ENCODE data around the gene GPRIN1. TPM values are rescaled to one million over a fixed set of nuclear protein-coding genes. Genes with fewer than 3 reads are reported as not detected.
A peak's percentile ranks its signal among the peaks of the same experiment; 100 is the strongest.

The GPRIN1 gene
- 4.5 and 4.8 TPM in 2 replicates for total RNA-seq

DNA sequence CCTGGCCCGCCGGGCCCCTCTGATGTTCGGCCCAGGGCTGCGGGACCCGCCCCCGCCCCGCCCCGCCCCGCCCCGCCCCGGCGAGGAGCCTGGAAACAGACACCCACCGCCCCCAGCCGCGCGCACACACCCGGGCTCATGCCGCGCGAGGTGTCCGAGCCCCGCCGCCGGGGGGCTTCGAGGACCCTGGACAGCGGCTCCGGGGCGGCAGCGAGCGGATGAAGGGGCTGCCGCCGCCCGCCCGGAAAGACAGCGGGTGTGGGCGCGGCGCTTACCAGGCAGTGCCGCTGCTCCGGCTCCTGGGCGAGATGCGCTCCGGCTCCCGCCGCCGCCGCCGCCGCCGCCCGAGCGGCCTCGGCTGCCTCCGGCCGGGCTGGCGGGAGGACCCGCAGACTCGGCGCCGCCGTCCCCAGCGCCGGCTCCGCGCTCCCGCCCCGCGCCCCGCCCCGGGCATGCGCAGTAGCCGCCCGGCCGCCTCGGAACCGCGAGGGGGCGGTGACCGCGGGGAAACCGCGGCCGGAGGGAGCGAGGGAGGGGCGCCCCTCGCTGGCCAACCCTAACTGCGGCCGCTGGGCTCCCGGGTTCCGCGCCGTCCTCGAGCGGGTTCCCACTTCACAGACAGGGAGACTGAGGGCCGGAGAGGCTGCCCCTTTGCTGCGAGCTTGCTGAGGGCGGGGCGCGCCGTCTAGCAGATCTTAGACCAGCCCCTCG is at the start of gene GPRIN1:
GPRIN1 (minus strand) TSS at position 433 of the 711 bp plus-strand sequence. CDS start 10,322 bp downstream, outside the sequence.
- peak in 1 of 2 donors; percentile 57 for DNase-seq (ENCODE audit: low read depth in 2 of 2)

DNA sequence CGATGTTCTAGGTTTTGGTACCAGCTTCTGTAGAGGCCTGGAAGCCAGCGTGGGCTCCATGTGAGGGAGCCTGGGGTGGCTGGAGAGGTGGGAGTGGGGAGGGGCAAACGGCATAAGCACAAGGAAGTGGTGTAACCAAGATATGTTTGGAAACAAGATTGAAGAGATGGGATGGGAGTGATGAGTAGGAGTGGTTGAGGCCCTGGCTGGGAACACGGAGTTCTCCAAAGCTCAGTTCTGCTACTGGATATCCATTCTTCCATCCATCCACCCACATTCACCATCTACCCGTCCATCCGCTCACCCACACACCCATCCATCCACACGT is 49.5 kb upstream of the GPRIN1 start:
- no peak for DNase-seq (ENCODE audit: low read depth in 2 of 2)

DNA sequence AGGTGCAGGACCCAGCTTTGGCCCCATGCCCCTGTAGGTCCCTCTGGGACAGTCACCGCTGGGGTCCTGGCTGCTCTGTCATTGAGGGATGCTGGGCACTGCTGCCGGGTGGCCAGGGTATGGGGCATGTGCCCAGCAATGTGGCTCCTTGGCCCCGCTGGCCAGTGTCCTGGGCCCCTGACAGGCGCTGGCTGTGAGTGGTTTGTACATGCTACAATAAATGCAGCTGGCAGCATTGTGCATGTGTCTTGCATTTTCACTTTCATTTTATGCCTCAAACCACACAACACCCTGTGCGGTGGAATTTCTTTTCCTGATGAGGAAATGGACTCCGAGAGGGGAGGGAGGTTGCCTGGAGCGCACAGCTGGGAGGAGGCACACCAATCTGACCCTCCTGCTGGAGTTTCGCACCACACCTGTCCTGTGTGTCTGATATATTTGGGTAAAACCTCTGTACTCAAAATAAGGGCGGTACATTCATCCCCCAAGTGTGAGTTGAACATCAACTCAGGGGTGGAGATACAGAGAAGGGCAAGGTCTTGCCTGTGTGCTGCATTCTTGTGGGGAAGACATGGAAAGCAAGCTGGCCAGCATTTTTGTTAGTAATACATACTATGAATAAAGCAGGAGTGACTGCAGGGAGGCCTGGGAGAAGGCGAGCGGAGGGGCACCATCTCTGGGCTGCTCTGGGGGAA is 49.0 kb upstream of the GPRIN1 start:
- DNase-seq (ENCODE audit: low read depth in 2 of 2) = peak; percentile 13 to 47

DNA sequence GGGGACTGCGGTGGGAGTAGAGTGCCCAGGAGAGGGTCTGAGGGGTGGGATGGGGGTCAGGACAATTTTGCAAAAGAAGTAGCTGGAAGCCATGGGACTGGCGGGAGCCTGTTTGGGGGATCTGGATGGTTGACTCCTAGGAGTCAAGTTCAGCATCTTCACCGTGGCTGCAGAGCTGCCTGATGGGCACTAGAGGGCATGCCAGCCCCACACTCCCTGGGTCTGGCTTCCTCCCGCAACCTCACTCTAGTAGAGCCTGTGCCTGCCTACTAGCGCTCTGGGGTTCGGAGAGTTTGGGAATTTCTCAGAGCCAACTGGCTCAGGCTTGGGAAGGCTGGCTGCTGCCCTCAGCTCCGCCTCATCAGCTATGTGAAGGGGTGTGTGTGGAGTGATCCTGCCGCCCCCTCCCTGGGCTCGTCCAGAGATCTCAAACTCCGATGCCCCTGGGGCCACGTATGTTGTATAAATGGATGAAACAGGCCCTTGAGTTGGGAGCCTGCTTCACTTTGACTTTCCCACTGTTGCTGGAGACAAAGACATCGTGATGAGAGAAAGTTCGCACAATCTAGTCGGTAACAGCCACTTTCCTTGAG is 48.1 kb upstream of the GPRIN1 start:
- DNase-seq (ENCODE audit: low read depth in 2 of 2) = peak; percentile 28 to 59

DNA sequence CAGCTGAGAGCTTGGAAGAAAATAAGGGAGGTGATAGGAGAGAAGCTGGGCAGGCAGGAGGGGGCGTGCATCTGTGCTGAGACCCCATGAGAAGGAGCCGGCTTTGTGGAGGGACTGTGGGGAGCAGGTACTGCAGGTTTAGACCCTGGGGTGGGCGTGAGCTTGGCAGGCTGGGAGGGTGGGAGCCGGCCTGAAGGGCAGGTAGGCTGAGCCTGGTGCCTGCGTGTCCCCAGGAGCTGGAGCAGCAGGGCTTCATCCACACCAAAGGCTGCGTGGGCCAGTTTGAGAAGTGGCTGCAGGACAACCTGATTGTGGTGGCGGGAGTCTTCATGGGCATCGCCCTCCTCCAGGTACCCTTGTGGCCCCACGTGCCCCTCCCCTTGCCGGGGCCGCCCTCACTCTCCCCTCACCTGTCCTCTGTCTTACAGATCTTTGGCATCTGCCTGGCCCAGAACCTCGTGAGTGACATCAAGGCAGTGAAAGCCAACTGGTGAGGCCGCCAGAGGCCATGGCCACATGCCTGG is 46.6 kb upstream of the GPRIN1 start:
- DNase-seq (ENCODE audit: low read depth in 2 of 2) = no peak

DNA sequence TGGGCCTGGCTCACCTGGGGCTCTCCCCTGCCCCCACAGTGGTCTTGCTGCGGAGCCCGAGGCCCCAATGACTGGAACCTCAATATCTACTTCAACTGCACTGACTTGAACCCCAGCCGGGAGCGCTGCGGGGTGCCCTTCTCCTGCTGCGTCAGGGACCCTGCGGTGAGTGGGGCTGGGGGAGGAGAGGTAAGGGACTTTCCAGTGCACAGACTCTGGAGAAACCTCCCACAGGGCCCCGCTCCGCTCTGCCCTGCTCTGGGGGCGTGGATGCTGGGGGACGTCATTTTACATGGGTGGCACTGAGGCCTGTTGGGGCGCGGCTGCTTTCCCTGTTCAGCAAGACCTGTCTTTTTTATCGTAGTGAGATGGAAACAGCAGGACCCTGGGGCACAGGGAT is 44.9 kb upstream of the GPRIN1 start:
- no peak for DNase-seq (ENCODE audit: low read depth in 2 of 2)

DNA sequence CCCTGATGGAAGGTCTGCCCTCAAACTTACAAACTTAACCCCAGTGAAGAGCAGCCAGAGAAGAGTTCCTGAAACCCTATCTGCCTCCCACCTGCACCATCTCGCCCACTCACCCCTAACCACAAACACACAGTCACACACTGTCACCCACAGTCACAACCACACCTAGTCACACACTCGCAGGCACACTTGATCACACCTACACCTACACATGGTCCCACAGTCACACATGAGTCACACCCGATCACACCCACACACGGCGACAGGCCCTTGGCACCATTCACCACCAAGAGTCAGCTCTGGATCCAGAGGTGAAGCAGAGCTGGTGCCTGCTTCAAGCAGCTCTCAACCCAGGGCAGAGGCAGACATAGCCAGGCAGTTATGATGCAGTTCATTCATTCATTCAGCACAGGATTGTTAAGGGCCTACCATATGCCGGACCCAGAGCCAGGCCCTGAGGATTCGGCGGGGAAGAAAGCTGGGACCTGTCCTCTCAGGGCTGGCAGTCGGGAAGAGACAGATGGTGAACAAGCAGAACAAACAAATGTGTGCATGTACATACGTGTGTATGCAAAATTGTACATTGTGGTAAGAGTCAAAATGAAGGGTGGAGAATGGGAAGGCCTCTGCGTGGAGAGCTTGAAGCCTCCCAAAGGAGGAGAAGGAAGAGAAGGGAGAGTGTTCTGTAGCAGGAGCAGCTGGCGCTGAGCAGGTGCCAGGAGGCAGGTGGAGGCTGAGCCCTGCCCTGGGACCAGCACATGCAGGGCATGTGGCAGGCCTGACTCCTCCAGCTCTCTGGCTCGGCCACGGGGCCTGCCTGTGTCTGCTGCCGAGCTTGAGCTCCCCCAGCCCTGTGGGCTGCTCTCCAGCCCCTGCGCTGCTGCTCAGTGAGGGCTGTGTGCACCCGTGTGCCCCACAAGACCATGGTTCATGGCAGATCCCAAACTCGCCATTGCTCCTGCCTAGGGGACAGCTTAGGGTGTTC is 43.7 kb upstream of the GPRIN1 start:
- no peak for DNase-seq (ENCODE audit: low read depth in 2 of 2)

DNA sequence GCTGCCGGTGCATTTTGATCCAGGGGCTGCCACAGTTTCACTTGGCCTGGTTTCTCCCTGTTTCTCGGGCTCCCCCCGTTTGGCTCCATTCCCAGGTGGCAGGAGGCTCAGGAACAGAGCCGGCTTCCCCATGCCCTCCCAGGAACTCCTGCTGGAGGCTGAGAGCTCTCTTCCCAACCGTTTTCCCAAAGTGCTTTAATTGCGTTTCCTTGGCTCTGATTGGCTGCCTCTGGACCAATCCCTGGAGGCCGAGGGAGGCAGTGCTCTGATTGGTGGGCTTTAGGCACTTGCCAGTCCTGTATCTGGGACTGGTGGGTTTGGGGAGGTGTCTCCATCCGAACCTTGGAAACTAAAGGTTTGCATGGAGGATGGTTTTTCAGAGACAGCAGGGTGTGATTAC is 42.2 kb upstream of the GPRIN1 start:
- DNase-seq (ENCODE audit: low read depth in 2 of 2) = no peak

DNA sequence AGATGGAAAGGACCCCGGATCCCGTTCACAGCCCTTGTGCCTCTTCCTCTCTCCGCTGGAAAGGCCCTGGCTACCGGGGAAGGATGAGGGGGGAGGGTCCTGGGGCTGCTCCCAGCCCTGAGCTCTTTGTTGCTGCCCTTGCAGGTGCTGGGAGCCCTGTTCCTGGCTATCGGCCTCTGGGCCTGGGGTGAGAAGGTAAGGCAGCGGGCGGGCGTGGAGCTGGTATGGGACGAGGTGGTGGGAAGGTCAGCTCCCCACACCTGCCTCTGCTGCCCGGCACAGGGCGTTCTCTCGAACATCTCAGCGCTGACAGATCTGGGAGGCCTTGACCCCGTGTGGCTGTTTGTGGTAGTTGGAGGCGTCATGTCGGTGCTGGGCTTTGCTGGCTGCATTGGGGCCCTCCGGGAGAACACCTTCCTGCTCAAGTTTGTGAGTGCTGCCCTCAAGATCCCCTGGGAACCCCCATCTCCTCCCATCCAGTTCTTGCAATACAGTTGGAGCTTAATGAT is 41.6 kb upstream of the GPRIN1 start:
- no peak for DNase-seq (ENCODE audit: low read depth in 2 of 2)

DNA sequence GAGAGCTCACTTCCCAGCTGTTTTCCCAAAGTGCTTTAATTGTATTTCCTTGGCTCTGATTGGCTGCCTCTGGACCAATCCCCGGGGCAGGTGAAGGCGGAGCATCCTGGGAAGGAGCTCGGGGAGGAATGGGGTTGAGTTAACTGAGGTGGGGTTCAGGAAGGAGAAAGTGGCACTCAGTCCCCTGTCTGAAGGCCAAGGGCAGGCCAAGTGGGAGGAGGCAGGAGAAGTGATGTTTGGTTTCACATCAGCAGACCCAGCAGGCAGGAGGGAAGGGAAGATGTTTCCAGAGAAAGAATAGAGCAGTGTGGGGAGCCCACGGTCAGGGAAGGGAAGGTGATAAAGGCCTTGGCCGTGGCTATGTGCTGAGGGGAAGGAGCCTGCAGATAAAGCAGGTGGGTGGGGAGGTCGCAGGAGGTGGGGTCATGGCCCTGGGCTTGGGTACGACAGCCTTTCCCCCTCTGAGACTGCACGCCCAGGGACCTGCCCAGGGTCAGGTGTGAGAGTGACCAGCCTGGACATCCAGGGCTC is 40.5 kb upstream of the GPRIN1 start:
- DNase-seq (ENCODE audit: low read depth in 2 of 2) = no peak

DNA sequence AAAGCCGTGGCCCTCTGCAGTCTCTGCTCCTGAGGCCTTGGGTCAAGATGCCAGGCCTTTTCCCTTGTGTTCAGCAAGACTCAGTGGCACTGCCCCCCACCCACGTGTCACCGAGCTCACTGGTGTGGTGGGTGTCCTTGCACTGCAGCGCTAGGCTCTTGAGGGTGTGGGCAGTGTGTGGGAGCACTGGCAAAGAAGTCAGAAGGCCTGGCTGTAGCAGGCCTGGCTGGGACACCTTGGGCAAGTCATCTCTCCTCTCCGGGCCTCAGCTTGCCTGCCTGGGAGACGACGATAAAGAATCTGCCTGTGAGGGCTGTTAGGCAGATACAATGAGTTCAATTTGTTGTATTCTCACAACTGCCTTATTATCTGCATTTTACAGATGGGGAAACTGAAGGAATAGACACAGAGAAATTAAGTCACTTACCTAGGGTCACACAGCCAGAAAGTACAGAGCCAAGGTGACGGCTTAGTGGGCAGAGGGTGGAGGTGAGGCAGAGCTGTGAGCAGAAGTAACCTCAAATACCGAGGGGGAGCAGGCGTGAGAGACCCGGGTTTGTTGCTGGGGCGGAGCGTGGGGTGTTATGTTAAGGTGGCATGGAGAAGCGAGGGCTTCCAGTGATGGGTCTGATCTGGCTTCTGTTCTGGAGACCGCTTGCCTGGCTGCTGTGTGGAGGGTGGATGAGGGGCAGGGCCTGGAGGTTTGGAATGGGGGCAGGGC is 38.7 kb upstream of the GPRIN1 start:
- no peak for DNase-seq (ENCODE audit: low read depth in 2 of 2)

DNA sequence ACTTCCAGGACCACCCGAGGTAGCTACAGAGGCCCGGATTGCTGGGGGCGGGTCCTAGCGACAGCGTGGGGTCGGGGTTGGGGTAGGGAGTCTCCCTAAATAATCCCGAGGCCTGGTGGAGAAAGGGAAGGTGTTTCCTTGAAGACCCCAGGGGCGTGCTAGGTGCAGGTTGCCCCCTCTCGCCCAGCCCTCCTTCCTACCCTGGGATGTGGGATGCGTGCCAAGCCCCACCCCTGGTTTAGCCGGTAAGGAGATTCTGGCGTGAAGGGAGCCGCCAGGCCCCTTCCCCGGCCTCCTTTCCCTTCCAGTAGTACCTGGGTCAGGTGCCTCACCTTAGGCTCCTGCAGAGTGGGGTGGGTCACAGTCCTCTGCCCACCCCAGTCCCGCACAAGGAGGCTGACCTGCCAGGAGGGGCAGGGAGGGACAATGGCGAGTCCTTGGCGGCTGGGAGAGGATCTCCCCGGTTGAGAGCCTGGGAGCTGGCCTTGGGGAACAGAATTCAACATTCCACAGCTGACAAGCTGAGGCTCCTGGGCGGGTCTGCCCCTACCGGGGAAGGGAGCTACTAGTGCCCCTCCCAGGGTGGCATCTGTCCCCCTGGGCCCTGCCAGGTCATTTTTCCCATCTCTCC is 38.0 kb upstream of the GPRIN1 start:
- DNase-seq (ENCODE audit: low read depth in 2 of 2) = peak in 1 of 2 donors; percentile 28

DNA sequence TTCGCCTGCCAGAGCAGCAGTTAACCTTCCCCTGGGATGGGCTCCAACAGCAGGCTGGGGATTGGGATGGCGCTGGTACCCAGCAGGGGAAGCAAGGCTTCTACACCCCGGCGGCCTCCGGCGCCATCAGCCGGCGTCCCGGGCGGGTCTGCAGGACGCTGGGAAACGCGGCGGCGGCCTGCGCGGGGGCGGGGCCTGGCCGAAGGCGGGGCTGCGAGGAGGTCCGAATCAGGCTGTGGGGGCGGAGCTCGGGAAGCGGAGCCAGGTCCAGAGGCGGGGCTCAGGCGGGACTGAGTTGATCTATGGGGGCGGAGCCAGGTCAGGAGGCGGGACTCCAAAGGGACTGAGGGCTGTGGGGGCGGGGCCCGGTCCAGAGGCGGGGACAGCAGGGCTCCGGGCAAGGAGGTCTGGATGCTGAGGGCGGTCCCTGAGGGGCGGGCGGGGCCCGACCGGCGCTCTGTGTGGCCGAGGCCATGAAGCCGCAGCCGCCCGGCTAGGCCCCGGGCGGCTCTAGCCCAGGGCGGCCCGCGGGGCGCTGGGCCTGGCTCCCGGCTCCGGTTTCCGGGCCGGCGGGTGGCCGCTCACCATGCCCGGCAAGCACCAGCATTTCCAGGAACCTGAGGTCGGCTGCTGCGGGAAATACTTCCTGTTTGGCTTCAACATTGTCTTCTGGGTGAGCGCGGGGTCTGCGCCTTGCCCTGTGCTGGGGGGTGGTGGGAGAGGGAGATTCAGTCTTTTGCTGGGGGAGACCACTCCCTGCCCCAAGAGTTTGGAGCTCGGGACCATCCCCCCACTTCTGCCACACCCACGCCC is 37.3 kb upstream of the GPRIN1 start, which contains the start of gene TSPAN17:
TSPAN17 (plus strand) TSS at position 455 of the 813 bp plus-strand sequence; CDS start at position 587, 132 bp downstream.
- DNase-seq (ENCODE audit: low read depth in 2 of 2) = peak; percentile 96 to 99

DNA sequence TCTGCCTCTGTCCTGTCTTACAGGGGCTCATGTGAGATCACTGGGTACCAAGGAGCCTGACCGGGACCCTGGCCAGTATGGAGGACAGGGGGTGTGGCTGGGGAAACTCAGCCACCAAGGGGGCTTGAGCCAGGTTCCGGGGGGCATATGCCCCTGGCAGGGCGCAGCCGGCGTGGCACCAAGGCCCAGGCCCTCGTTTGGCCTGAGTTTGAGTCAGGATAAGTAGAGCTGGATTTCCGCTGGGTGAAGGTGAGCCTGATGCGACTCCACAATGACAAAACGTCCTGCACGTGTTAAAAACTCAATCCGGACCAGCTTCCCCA is 36.7 kb upstream of the GPRIN1 start:
- DNase-seq (ENCODE audit: low read depth in 2 of 2) = no peak

DNA sequence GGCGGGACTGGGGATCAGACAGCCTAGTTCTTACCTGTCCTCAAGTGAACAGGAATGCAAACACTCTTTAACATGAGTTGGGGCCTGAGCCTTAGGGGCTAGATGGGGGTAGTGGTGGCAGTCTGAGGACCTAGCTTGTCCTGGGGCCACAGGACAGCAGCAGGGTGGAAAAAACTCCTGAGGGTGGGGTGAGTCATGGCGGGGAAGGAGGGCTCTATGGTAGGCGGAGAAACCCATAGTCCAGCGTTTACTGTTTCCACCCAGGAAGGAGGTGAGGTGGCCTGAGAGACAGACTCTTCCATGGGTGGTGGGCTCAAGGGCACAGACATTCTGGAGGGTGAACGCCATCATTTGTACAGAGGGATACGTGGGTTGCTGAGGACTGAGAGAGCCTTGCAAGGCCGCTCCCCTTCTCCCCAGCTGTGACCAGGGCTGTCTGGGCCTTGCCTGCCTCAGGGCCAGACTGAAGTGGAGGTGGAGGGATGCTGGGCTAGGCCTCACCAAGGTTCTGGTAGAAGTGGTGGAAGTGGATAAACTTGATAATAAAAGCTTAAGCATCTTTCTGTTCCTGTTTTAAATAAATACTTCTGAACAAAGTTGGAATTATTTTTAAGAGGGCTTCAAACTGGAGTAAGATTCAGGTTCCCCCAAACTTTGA is 36.2 kb upstream of the GPRIN1 start:
- DNase-seq (ENCODE audit: low read depth in 2 of 2) = no peak

DNA sequence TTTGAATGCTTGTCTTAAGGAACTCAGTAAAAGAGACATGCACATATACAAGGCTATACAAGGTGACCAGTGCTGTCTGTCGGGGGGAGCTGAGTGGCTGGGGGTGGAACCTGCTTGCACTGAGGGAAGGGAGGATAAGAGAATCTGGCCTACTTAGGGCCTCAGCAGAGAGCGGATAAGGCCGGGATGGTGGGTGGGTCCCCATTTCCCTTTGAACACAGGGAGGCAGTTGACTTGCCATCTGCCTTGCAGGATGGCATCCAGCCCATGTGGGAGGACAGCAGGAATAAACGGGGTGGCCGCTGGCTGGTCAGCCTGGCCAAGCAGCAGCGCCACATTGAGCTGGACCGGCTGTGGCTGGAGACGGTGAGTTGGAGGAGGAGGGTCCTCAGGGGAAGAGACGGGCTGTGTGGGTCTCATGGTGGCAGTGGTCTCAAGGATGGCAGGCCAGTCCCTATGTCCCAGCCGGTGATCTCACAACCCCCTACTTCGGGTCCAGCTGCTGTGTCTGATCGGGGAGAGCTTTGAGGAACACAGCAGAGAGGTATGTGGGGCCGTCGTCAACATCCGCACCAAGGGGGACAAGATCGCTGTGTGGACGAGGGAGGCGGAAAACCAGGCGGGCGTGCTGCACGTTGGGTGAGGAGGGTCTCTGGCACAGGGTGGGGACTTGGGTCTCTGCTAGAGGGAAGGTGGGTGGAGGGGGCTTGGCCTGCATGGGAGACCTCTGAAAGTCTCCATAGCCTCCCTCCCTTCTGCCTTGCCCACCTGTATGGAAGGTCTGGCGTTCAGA is 35.1 kb upstream of the GPRIN1 start:
- DNase-seq (ENCODE audit: low read depth in 2 of 2) = no peak

DNA sequence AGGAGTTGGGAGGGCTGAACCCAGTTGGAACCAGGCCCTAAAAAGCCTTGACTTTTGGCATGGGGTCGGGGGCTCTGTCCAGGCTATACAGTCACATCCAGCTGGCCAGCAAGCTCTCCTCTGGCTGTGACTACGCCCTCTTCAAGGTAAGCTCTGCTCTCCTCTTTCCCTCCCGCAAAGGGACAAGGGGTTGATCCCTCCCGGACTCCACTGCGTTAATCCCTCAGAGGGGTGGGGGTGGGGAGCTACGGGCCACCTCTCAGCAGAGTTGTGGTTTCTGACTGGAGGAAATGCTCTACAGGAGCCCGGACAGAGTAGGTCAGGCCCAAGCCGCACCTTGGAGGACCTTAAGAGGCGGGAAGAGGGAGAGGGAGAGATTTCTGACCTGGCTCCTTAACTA is 34.3 kb upstream of the GPRIN1 start:
- DNase-seq (ENCODE audit: low read depth in 2 of 2) = no peak

Data from dermis microvascular lymphatic vessel endothelial cell (primary cell).